HFFc6 (cell line): ENCODE data around the gene LGR6. TPM values are rescaled to one million over a fixed set of nuclear protein-coding genes. Genes with fewer than 3 reads are reported as not detected.

Experiments
- DNase-seq: peaks from one replicate; pipeline ENCODE4 v3.0.0-alpha.2; 2018
- H3K27ac Mint-ChIP-seq: 2 replicates; pipeline ENCODE4 v1.8.0; 2020; ENCODE audit warnings: mild to moderate bottlenecking, mixed read lengths
- H3K27me3 Mint-ChIP-seq: 2 replicates; pipeline ENCODE4 v1.8.0; 2021; ENCODE audit warnings: mild to moderate bottlenecking, moderate library complexity, mixed read lengths; ENCODE audit not compliant: insufficient read depth
- H3K36me3 Mint-ChIP-seq: 2 replicates; pipeline ENCODE4 v1.8.0; 2021; ENCODE audit warnings: low read depth, mixed read lengths
- H3K4me1 Mint-ChIP-seq: 2 replicates; pipeline ENCODE4 v1.8.0; 2020; ENCODE audit warnings: low read depth, mixed read lengths
- H3K4me3 Mint-ChIP-seq: 2 replicates; pipeline ENCODE4 v1.8.0; 2020; ENCODE audit warnings: mild to moderate bottlenecking, moderate library complexity, mixed read lengths
- H3K9me3 Mint-ChIP-seq: 2 replicates; pipeline ENCODE4 v1.8.0; 2020; ENCODE audit warnings: mild to moderate bottlenecking, mixed read lengths
- total RNA-seq, 6 experiments: library from RNA; stranded (reverse); fragmentation: NEBNext Ultra II Directional; extraction: Animal tissue kit (Norgen Biotek cat#: 25700); gene quantifications; 2 replicates in 1 of 6; 3 replicates in 5 of 6; pipeline ENCODE4 v1.2.3, GENCODE V29; 2021
- TF ChIP-seq, protein P1 (sequence below): fragments of 200-600 bp; sonication (generic); IDR thresholded peaks from 2 replicates; pipeline ENCODE4 v1.5.0; 2021; ENCODE audit warnings: antibody characterized with exemption, mild to moderate bottlenecking

Gene LGR6
- total RNA-seq, 6 experiments from 2014 or later, result not detected

DNA sequence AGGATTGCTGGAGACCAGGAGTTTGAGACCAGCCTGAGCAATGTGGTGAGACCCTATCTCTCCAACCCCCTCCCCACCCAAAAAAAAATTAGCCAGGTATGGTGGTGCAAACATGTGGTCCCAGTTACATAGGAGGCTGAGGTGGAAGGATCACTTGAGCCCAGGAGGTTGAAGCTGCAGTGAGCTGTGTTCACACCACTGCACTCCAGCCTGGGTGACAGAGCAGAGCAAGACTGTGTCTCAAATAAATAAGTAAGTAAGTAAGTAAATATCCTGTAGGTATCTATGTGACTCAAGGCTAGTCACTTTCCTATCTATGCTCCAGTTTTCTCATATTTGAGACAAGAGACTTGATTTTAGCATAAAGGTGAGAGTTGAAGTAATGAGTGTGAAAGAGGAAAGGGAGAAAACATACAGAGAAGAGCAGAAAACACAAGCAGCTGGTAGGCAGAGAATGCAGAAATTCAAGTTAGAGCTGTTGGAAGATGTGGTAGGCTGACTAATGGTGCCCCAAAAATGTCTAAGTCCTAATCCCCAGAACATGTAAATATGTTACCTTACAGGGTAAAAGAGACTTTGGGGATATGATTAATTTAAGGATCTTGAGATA, 162.4 kb downstream of the LGR6 start:
- TF ChIP-seq, protein P1, sequence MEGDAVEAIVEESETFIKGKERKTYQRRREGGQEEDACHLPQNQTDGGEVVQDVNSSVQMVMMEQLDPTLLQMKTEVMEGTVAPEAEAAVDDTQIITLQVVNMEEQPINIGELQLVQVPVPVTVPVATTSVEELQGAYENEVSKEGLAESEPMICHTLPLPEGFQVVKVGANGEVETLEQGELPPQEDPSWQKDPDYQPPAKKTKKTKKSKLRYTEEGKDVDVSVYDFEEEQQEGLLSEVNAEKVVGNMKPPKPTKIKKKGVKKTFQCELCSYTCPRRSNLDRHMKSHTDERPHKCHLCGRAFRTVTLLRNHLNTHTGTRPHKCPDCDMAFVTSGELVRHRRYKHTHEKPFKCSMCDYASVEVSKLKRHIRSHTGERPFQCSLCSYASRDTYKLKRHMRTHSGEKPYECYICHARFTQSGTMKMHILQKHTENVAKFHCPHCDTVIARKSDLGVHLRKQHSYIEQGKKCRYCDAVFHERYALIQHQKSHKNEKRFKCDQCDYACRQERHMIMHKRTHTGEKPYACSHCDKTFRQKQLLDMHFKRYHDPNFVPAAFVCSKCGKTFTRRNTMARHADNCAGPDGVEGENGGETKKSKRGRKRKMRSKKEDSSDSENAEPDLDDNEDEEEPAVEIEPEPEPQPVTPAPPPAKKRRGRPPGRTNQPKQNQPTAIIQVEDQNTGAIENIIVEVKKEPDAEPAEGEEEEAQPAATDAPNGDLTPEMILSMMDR, result no peak
- Mint-ChIP-seq H3K27ac (no peak overlapping the region), H3K4me1 (peaks cover 7% of the 10 kb centered on the region), H3K4me3 (no peak overlapping the region), H3K36me3 (no peaks in the 10 kb centered on the region), H3K27me3 (no peaks in the 10 kb centered on the region), H3K9me3 (no peaks in the 10 kb centered on the region)
- DNase-seq, result no peak

DNA sequence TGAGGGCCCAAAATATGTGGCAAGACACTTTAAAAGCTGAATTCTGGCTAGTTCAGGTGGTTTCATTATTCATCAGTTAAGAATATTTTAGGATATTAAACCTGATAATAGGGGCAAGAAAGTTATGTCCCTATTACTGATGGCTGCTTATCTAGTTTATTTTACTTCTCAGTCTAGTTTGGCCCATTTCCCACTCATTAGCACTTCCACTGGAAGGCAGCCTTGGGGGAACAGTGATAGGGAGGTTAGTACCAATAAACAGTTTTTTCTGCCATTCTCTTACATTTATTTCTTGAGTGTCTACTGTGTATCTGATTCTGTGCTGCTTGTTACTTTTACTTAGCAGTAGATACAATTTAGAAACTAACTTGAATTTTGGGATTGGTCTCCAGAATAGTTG, 163.9 kb downstream of the LGR6 start:
- TF ChIP-seq, protein P1, result no peak

DNA sequence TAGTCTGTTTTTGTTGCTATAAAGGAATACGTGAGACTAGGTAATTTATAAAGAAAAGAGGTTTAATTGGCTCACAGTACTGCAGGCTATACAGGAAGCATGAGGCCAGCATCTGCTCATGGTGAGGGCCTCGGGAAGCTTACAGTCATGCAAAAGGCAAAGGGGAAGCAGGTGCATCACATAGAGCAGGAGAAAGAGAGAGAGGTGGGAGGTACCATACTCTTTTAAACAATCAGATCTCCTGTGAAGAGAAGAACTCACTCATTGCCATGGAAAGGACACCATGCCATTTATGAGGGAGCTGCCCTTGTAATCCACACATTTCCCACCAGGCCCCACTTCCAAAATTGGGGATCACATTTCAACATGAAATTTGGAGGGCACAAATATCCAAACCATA, 167.6 kb downstream of the LGR6 start:
- H3K27me3 Mint-ChIP-seq, result no peaks in the 10 kb centered on the region; the same call in 1 of the 2 replicates
- H3K9me3 Mint-ChIP-seq, result no peaks in the 10 kb centered on the region
- no peaks in the 10 kb centered on the region for H3K36me3 Mint-ChIP-seq
- no peak overlapping the region for H3K27ac Mint-ChIP-seq
- no peak overlapping the region for H3K4me3 Mint-ChIP-seq
- DNase-seq, result no peak
- TF ChIP-seq, protein P1, result no peak
- peaks cover 12% of the 10 kb centered on the region for H3K4me1 Mint-ChIP-seq

More for the DNA sequence above, 163.9 kb downstream of the LGR6 start:
- no peak overlapping the region for H3K27ac Mint-ChIP-seq
- H3K4me1 Mint-ChIP-seq, result peaks cover 7% of the 10 kb centered on the region
- DNase-seq, result no peak
- no peaks in the 10 kb centered on the region for H3K36me3 Mint-ChIP-seq
- no peak overlapping the region for H3K4me3 Mint-ChIP-seq
- no peaks in the 10 kb centered on the region; the same call in 1 of the 2 replicates for H3K27me3 Mint-ChIP-seq
- no peaks in the 10 kb centered on the region for H3K9me3 Mint-ChIP-seq

DNA sequence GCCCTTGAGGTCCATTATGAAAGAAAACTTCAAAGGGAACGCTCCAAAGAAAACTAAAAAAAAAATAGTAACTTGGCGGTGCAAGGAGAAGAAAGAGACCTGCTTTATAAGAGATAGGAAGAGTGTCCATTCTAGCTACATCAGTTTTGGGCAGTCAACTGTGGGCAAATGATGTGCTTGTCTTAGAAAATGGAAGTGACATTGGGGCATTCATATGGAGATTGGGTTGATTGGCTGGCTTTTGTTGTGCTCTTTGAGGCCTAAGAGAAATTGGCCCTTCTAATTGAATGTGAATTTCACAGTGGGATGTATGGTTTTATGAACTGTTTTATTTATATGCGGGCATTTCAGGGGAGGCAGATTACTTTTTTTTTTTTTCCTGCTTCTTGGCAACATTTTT, 168.1 kb downstream of the LGR6 start:
- no peaks in the 10 kb centered on the region for H3K9me3 Mint-ChIP-seq
- no peak overlapping the region for H3K4me3 Mint-ChIP-seq
- H3K36me3 Mint-ChIP-seq, result no peaks in the 10 kb centered on the region
- peaks cover 9% of the 10 kb centered on the region for H3K4me1 Mint-ChIP-seq
- no peak for DNase-seq
- no peak overlapping the region for H3K27ac Mint-ChIP-seq
- TF ChIP-seq, protein P1, result no peak
- H3K27me3 Mint-ChIP-seq, result no peaks in the 10 kb centered on the region; the same call in 1 of the 2 replicates

DNA sequence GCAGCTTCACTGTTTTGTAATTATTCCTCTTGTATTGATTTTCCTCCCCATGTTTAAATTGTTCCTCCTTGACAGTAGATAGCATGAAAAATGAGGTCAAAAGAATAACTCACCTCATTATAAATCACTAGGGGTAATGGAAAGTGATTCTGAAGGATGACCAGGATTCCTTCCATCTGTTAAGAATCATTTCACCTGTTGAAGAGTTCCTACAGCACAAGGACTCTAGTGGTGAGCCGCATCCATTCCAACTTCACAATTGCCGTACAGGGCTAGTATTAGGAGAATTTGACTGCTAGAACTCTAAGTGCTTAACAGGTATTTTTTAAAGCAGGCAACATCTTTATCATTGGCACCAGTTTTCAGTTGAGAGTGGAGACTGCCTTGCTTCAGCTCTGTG, 168.6 kb downstream of the LGR6 start:
- H3K27ac Mint-ChIP-seq, result no peak overlapping the region

More for the DNA sequence above, 168.6 kb downstream of the LGR6 start:
- H3K9me3 Mint-ChIP-seq, result no peaks in the 10 kb centered on the region
- TF ChIP-seq, protein P1, result no peak
- DNase-seq, result no peak
- no peak overlapping the region for H3K4me3 Mint-ChIP-seq
- no peaks in the 10 kb centered on the region for H3K36me3 Mint-ChIP-seq
- no peaks in the 10 kb centered on the region; the same call in 1 of the 2 replicates for H3K27me3 Mint-ChIP-seq
- H3K4me1 Mint-ChIP-seq, result peaks cover 15% of the 10 kb centered on the region
